GM12891 (cell line): ENCODE data around the gene C10orf90.

Source experiments
- PAX5 ChIP-seq: IDR thresholded peaks from 2 replicates; pipeline ENCODE4 v1.6.1; 2011; ENCODE audit warnings: low read length, moderate library complexity, mild to moderate bottlenecking; ENCODE audit not compliant: insufficient read depth, severe bottlenecking
- POLR2A ChIP-seq: IDR thresholded peaks from 2 replicates; pipeline ENCODE4 v1.6.1; 2011; ENCODE audit warnings: low read depth, low read length, control low read depth
- POLR2AphosphoS5 ChIP-seq: IDR thresholded peaks from 2 replicates; pipeline ENCODE4 v1.6.1; 2011; ENCODE audit warnings: low read depth, low read length, control low read depth
- TAF1 ChIP-seq: IDR thresholded peaks from 2 replicates; pipeline ENCODE4 v1.6.1; 2011; ENCODE audit warnings: low read depth, low read length, control low read depth

GRCh38 chr10:126508535-126509040 is 161.9 kb downstream of the C10orf90 start:
- TF ChIP-seq TAF1 (no peak), POLR2A (no peak), POLR2AphosphoS5 (no peak), PAX5 (no peak)
